GM18520 (cell line): ENCODE measurements around the gene SLC26A8.
"Not testable (repeated sequence)": the region's sequence is repeated elsewhere in the genome, so short reads cannot be mapped to it uniquely, and the experiment has no call there.

ENCODE experiments used
- ATAC-seq: cut with Tn5 transposase; IDR thresholded peaks from one replicate; pipeline ENCODE4 v1.9.1; 2021; ENCODE audit not compliant: unreplicated experiment

SLC26A8 gene

GRCh38 chr6:36018339-36018738 is 6.1 kb downstream of the SLC26A8 start:
- ATAC-seq: no peak

- ATAC-seq: no peak
Measured at GRCh38 chr6:36015666-36016065, 8.8 kb downstream of the SLC26A8 start.

- ATAC-seq: no peak
Measured at GRCh38 chr6:36000451-36000850, 24.0 kb downstream of the SLC26A8 start.

- no peak for ATAC-seq
Measured at GRCh38 chr6:35993150-35993549, 31.3 kb downstream of the SLC26A8 start.

DNA sequence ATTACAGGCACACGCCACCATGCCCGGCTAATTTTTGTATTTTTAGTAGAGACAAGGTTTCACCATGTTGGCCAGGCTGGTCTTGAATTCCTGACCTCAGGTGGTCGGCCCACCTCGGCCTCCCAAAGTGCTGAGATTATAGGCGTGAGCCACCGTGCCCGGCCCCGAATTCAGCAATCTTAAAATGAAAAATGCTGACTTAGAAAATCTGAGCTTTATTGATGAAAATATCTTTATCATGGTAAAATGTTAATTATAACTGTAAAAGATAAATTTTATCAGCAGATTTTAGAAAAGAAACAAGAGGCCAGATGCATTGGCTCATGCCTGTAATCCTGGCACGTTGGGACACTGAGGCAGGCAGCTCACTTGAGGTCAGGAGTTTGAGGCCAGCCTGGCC is 36.4 kb downstream of the SLC26A8 start:
- ATAC-seq: not testable (repeated sequence)

GRCh38 chr6:35984701-35985100 is 39.7 kb downstream of the SLC26A8 start:
- no peak for ATAC-seq

- no peak for ATAC-seq
Measured at GRCh38 chr6:35980991-35981645, 43.3 kb downstream of the SLC26A8 start.

DNA sequence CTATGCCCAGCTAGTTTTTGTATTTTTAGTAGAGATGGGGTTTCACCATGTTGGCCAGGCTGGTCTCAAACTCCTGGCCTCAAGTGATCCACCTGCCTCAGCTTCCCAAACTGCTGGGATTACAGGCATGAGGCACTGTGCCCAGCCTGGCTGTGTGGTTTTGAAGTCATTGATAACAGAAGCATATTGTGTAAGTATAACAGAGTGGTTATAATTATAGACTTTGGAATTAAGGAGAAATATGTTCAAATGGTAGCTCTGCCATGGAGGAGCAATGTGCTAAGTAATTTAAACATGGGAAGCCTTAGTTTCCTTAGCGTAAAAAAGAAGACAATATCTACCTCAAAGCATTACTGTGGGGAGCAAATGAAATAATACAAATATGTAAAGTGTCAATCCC is 44.3 kb downstream of the SLC26A8 start:
- ATAC-seq: not testable (repeated sequence)

- ATAC-seq: no peak
Measured at GRCh38 chr6:35977308-35977707, 47.1 kb downstream of the SLC26A8 start.

DNA sequence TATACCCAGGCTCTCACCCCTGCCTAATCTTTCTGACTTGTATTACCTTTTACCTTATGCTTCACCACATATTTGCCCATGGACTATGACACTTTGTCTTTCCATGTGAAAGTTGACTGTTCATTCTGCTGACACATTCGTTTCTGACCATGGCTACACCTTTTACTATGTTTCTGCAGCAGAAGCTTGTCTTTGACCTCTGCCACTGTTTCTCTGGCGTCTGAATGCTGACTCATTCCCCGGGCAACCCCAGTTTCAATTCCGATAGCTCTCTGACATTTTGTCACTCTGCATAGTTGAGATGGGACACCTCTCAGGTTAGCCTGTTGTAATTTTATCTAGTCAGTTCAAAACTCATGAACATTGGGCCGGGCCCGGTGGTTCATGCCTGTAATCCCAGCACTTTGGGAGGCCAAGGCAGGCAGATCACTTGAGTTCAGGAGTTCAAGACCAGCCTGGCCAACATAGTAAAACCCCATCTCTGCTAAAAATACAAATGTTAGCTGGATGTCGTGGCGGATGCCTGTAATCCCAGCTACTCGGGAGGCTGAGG is 50.7 kb downstream of the SLC26A8 start:
- peak; percentile 80 for ATAC-seq

GRCh38 chr6:35972471-35973367 is 51.7 kb downstream of the SLC26A8 start:
- ATAC-seq: no peak

- ATAC-seq: no peak
Measured at GRCh38 chr6:35970181-35970580, 54.3 kb downstream of the SLC26A8 start.

- no peak for ATAC-seq
Measured at GRCh38 chr6:35969646-35970045, 54.8 kb downstream of the SLC26A8 start.

DNA sequence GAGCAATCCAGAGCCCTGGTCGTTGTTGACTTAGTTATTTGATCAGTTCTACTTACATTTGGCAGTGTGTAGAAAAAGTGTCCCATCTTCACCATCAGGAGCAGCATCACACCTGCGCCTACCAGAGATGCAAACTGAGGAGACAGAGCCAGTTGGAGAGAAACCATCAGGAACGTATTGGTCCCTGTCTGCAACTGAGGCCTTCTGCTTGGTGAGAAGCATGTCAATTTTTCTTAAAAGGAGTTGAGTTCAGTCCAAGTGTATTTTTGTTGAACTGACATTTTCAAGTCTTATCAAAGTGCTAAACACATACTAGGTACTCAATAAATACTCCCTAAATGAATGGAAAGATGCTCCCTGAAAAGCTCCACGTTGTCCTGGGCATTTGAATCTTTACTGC is 55.6 kb downstream of the SLC26A8 start:
- no peak for ATAC-seq

DNA sequence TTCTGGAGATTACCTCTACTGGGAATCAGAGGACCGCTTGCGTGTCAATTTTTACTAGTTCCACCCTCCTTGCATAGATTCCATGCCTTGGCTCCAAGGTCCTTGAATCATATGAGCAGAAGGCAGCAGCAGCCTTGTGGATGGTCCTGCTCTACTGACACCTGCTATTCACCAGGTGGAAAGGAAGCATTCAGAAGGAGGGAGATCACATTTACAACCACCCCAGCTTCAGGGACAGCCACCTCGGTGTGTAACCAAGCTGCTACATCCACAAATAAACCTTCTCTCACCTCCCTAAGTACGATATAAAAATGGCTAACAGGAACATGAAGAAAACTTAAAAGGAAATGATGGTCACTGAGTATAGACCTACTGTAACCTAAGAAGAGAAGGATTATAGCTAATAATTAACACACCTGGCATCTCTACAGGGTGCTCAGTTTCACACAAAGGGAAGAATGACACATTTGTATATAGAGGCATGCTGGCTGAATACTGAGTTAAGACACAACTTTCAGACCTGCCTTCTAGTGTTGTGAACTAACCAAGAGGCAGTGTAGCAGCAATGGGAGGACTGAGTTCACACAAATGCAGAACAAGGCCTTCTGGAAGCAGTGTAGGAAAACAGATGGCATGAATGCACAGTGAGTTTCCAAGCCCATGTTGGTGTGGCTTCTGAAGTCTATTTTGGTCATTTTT is 57.2 kb downstream of the SLC26A8 start:
- ATAC-seq: no peak

DNA sequence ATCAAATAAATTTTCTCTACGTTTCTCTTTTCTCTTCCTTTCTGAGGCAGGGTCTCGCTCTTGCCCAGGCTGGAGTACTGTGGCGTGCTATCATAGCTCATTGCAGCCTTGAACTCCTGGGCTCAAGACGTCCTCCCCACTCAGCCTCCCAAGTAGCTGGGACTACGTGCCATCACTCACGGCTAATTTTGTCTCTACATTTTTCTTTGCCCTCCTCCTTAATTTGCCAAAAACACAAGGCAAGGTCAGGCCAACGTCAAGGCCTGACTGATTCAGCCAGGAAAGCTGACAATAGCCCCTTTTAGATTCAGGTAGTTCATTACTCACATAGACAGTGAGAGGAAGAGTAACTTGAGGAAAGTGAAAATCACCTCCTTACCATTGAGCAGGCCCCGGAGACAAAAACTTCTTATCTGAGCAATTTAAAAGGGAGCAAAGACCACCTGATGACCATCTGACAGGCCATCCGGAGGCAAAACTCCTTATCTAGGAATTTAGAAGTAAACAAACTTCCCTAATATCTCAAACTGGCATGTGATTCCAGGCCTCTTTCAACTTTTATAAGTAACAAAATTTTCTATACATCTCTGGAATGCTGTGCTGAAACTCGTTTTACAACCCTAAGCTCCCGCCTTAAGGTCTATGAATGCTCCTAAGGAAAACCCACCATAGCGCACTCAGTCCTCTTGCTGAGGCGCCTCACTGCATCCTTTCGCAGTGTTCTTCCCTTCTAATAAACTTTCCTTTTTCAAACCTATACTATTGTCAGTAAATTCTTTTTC is 61.5 kb downstream of the SLC26A8 start:
- no peak for ATAC-seq

DNA sequence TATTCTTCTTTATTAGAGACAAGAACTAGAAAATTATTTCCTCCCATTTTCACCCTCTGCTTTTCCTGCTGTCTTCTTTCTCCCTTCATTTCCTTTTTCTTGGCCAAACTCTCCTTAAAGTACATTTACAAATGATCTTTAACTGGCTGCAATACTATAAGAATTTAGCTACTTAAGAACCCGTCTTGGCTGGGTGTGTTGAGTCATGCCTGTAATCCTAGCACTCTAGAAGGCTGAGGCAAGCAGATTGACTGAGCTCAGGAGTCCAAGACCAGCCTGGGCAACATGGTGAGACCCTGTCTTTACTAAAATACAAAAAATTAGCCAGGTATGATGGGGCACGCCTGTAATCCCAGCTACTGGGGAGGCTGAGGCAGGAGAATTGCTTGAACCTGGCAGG is 64.3 kb downstream of the SLC26A8 start:
- no peak for ATAC-seq

DNA sequence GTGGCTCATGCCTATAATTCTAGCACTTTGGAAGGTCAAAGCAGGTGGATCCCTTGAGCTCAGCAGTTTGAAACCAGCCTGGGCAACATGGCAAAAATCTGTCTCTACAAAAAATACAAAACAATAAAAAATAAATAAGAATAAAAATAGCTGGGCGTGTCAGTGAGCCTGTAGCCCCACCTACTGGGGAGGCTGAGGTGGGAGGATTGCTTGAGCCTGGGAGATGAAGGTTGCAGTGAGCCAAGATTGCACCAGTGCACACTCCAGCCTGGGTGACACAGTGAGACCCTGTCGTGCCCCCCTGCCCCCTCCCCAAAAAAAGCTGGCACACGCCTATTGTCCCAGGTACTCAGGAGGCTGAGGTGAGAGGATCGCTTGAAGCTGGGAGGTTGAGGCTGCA is 68.5 kb downstream of the SLC26A8 start:
- no peak for ATAC-seq

DNA sequence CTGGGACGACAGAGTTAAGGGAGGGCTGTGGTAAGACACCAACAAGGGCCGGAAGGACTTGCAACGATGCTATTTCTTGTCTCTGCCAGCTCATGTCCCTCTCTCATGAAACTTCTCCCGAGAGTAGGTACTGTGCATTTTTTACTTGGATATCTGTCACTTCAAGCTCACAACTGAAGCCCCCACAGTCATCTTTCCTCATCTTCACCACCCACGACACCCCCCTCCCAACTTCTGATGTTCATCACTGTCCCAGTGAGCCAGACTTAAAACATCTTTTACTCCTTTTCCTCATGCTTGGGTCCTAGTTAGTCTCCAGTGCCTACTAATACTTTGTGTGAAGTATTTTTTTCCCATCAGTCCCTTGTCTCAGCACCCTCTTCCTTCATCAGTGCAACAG is 68.9 kb downstream of the SLC26A8 start:
- ATAC-seq: no peak

- no peak for ATAC-seq
Measured at GRCh38 chr6:35955071-35955470, 69.4 kb downstream of the SLC26A8 start.

- no peak for ATAC-seq
Measured at GRCh38 chr6:35954333-35954732, 70.1 kb downstream of the SLC26A8 start.
